CD4-positive, alpha-beta memory T cell (primary cell): Measurements from ENCODE around the gene IL27RA. TPM values are rescaled to one million over a fixed set of nuclear protein-coding genes. Genes with fewer than 3 reads are reported as not detected.
"Not testable (repeated sequence)": the region's sequence is repeated elsewhere in the genome, so short reads cannot be mapped to it uniquely, and the experiment has no call there.

ENCODE experiments used
- CTCF ChIA-PET: fragments of 350-600 bp; sonication (Branson Sonifier 250); formaldehyde crosslinking; loops from one replicate; lab custom pipeline; 2021; ENCODE audit warnings: inconsistent platforms; ENCODE audit not compliant: partially characterized antibody; lab: Charles Lee
- POLR2A ChIA-PET: fragments of 350-600 bp; sonication (Branson Sonifier 250); formaldehyde crosslinking; loops from one replicate; lab custom pipeline; 2021; ENCODE audit not compliant: partially characterized antibody; lab: Charles Lee
- DNase-seq, 5 donors: peaks; one replicate each; pipeline versions ENCODE4 v3.0.0 to v3.0.0-alpha.2; 2020 to 2022; ENCODE audit warnings: mixed read lengths in 1 of 5
- H3K27ac ChIP-seq: one replicate; pipeline ENCODE4 v1.7.0; 2013; ENCODE audit warnings: low read depth, low read length
- H3K27me3 ChIP-seq: 2 replicates; pipeline ENCODE4 v1.7.0; 2013; ENCODE audit warnings: mild to moderate bottlenecking, low read length, moderate library complexity; ENCODE audit not compliant: insufficient read depth
- H3K36me3 ChIP-seq: 2 replicates; pipeline ENCODE4 v1.7.0; 2013; ENCODE audit warnings: mild to moderate bottlenecking, low read length, moderate library complexity; ENCODE audit not compliant: insufficient read depth
- H3K4me1 ChIP-seq: 2 replicates; pipeline ENCODE4 v1.7.0; 2013; ENCODE audit warnings: mild to moderate bottlenecking, low read length, moderate library complexity; ENCODE audit not compliant: insufficient read depth
- H3K4me3 ChIP-seq, 2 donors: one replicate each; pipeline ENCODE4 v1.7.0; 2013; ENCODE audit warnings: low read length in 2 of 2, mild to moderate bottlenecking in 1 of 2
- H3K9me3 ChIP-seq, 2 donors: one replicate each; pipeline ENCODE4 v1.7.0; 2013; ENCODE audit warnings: low read length in 2 of 2, control low read depth in 1 of 2; ENCODE audit not compliant: control insufficient read depth in 1 of 2
- H3K27ac Mint-ChIP-seq, 7 donors: one replicate each; pipeline ENCODE4 v1.8.0; 2020 to 2021; ENCODE audit warnings: mixed read lengths in 7 of 7, mild to moderate bottlenecking in 6 of 7, inconsistent platforms in 3 of 7, moderate library complexity in 3 of 7
- H3K27me3 Mint-ChIP-seq, 2 donors: one replicate each; pipeline ENCODE4 v1.8.0; 2020 to 2021; ENCODE audit warnings: mixed read lengths in 2 of 2
- H3K36me3 Mint-ChIP-seq, 2 donors: one replicate each; pipeline ENCODE4 v1.8.0; 2020 to 2021; ENCODE audit warnings: mixed read lengths in 2 of 2, inconsistent platforms in 1 of 2, mild to moderate bottlenecking in 1 of 2
- H3K4me1 Mint-ChIP-seq, 4 donors: one replicate each; pipeline ENCODE4 v1.8.0; 2020 to 2021; ENCODE audit warnings: mixed read lengths in 4 of 4, mild to moderate bottlenecking in 1 of 4
- H3K4me3 Mint-ChIP-seq, 8 donors: one replicate each; pipeline ENCODE4 v1.8.0; 2020 to 2021; ENCODE audit warnings: mixed read lengths in 8 of 8, mild to moderate bottlenecking in 7 of 8, moderate library complexity in 6 of 8, inconsistent platforms in 3 of 8
- H3K9me3 Mint-ChIP-seq, 8 donors: one replicate each; pipeline ENCODE4 v1.8.0; 2020 to 2021; ENCODE audit warnings: mixed read lengths in 8 of 8, mild to moderate bottlenecking in 5 of 8, inconsistent platforms in 3 of 8, moderate library complexity in 1 of 8
- intact Hi-C: fragments of 100-400 bp; cut with micrococcal nuclease; formaldehyde crosslinking; loops from one replicate; pipeline ENCODE4 v1.15.1; 2023
- polyA plus RNA-seq, 2 donors: library from polyadenylated mRNA; unstranded; fragments of 300-500 nt; fragmentation: Illumina TruSeq; gene quantifications; one replicate each; pipeline ENCODE4 v1.2.3, GENCODE V29; 2021
- total RNA-seq, 2 experiments: library from RNA; stranded (reverse); gene quantifications; one replicate each; pipeline ENCODE4 v1.2.3, GENCODE V29; 2021

IL27RA gene
- total and polyA plus RNA-seq, 4 experiments from 2014 or later, result 74.3 to 104 (median 88.4) TPM

DNA sequence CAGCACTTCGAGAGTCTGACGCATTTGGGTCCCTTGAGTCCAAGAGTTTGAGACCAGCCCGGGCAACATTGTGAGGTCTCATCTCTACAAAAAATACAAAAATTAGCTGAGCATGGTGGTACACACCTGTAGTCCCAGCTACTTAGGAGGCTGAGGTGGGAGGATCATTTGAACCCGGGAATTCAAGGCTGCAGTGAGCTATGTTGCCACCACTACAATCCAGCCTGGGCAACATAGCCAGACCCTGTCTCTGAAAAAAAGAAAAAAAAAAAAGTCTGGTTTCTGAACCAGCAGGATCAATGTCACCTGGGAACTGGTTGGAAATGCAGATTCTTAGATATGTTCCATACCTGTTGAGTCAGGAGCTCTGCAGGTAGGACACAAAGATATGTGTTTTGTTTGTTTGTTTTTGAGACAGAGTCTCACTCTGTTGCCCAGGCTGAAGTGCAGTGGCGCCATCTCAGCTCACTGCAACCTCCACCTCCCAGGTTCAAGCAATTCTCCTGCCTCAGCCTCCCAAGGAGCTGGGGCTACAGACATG, 4.8 kb upstream of the IL27RA start:
- POLR2A ChIA-PET, result interaction anchor here (1.3 to 8.0 kb wide), 3 partner anchors 22 to 74 kb away, joined by 3 to 225 read pairs (median 11); partner anchors contain the start of genes DCAF15 and RFX1
- peaks cover 23% of the 10 kb centered on the region for H3K4me1 ChIP-seq
- H3K27ac ChIP-seq, H3K36me3 Mint-ChIP-seq, H3K4me3 Mint-ChIP-seq, H3K4me3 ChIP-seq, H3K9me3 ChIP-seq, H3K36me3 ChIP-seq, H3K27me3 Mint-ChIP-seq, H3K9me3 Mint-ChIP-seq, intact Hi-C loops, DNase-seq, H3K27ac Mint-ChIP-seq, H3K27me3 ChIP-seq: not testable (repeated sequence)
- CTCF ChIA-PET, result interaction anchor here (1.2 to 1.6 kb wide), 3 partner anchors 16 to 66 kb away, joined by 3 to 6 read pairs (median 5); no protein-coding TSS in a partner anchor
- H3K4me1 Mint-ChIP-seq, result peaks cover 14 to 40% (median 26%) of the 10 kb centered on the region in 4 donors

DNA sequence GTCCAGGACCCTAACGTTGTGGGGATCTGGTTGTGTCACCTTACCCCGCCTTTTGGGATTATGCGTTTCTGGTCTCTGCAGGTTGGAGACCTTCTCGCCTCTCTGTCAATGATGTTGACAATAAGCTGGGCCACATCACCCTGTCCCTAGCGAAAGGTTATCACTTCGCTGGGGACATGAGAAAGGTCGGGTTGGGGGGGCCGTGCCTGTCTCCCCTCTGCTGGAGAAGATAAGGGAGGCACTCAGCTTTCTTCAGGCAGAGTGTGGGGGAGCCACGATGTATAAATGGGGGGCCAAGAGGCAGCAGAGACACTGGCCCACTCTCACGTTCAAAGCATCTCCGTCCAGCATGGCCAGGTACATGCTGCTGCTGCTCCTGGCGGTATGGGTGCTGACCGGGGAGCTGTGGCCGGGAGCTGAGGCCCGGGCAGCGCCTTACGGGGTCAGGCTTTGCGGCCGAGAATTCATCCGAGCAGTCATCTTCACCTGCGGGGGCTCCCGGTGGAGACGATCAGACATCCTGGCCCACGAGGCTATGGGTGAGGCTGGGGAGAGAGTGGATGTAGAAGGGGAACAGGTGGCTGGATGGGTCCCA, 3.6 kb upstream of the IL27RA start, which contains the start of gene RLN3:
TSS of gene RLN3 (plus strand) at position 293 of the 595 bp plus-strand sequence. CDS start at position 350, 57 bp downstream.
- CTCF ChIA-PET, result interaction anchor here (1.5 to 1.6 kb wide), 2 partner anchors 15 to 29 kb away, joined by 3 to 6 read pairs; no protein-coding TSS in a partner anchor
- POLR2A ChIA-PET, result interaction anchor here (3.2 to 8.0 kb wide), 2 partner anchors 23 to 76 kb away, joined by 11 to 225 read pairs; partner anchors contain the start of genes DCAF15 and RFX1
- Mint-ChIP-seq H3K27ac (peak within 1 kb of the TSS; percentile 42 to 97 (median 75)), H3K9me3 (peaks cover 0 to 3% (median 0%) of the 10 kb centered on the region in 8 donors), H3K4me1 (peaks cover 15 to 52% (median 29%) of the 10 kb centered on the region in 4 donors), H3K4me3 (peak within 1 kb of the TSS in 6 of 8 donors; percentile 5 to 48 (median 33)), H3K27me3 (no peaks in the 10 kb centered on the region), H3K36me3 (peaks cover 0 to 6% of the 10 kb centered on the region in 2 donors)
- Histone ChIP-seq H3K4me3 (no peak within 1 kb of the TSS), H3K4me1 (peaks cover 26% of the 10 kb centered on the region), H3K27ac (no peak within 1 kb of the TSS), H3K36me3 (no peaks in the 10 kb centered on the region), H3K27me3 (no peaks in the 10 kb centered on the region), H3K9me3 (no peaks in the 10 kb centered on the region)
- intact Hi-C loops, result no loop called here
- no peak for DNase-seq

DNA sequence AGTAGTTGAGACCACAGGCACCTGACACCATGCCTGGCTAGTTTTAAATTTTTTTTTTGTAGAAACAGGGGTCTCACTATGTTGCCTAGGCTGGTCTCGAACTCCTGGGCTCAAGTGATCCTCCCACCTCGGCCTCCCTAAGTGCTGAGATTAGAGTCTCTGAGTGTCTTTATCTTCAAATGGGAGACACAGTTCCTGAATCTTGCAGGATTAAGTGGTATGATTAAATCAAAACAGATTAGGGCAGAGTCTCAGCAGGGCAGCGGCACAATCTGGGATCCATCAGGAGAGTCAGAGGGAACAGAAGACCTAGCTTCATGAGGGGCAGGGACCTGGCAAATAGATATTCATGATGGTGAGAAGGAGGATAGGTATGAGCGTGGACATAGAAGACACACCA, 2.7 kb upstream of the IL27RA start:
- peaks cover under 1 to 8% of the 10 kb centered on the region in 2 donors for H3K36me3 Mint-ChIP-seq
- POLR2A ChIA-PET, result interaction anchor here (1.0 to 8.0 kb wide), 4 partner anchors 10 to 77 kb away, joined by 3 to 225 read pairs (median 64); partner anchors contain the start of genes DCAF15 and RFX1
- H3K4me3 ChIP-seq, result no peak overlapping the region
- peak overlapping the region; percentile 37 to 97 (median 73) for H3K27ac Mint-ChIP-seq
- DNase-seq, result no peak
- no peaks in the 10 kb centered on the region for H3K27me3 Mint-ChIP-seq
- no peaks in the 10 kb centered on the region for H3K36me3 ChIP-seq
- intact Hi-C loops, result no loop called here
- H3K4me3 Mint-ChIP-seq, result peak overlapping the region in 5 of 8 donors; percentile 5 to 48 (median 21)
- H3K4me1 ChIP-seq, result peaks cover 32% of the 10 kb centered on the region
- H3K27me3 ChIP-seq, result no peaks in the 10 kb centered on the region
- H3K4me1 Mint-ChIP-seq, result peaks cover 16 to 49% (median 27%) of the 10 kb centered on the region in 4 donors
- H3K9me3 Mint-ChIP-seq, result peaks cover 0 to 3% (median 0%) of the 10 kb centered on the region in 8 donors
- H3K9me3 ChIP-seq, result no peaks in the 10 kb centered on the region
- H3K27ac ChIP-seq, result no peak overlapping the region
- CTCF ChIA-PET, result no interaction called here

DNA sequence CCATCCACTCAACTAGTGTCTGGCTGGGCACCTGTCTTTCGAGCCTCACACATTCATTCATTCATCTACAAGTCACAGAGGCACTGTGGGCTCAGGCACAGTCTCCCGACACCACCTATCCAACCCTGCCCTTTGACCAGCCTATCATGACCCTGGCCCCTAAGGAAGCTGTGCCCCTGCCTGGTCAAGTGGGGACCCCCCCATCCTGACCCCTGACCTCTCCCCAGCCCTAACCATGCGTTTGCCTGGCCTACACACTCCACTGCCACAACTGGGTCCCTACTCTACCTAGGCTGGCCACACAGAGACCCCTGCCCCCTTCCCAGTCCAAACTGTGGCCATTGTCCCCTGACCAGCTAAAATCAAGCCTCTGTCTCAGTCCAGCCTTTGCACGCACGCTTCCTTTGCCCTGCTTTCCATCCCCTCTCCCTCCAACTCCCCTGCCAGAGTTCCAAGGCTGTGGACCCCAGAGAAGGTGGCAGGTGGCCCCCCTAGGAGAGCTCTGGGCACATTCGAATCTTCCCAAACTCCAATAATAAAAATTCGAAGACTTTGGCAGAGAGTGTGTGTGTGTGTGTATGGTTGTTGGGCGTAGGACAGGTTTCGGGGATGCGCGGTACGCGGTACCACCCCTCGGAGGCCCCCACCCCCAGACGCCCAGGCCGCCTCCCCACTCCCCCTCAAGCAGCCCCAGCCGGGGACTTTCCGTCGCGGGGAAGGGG, 404 bp upstream of the IL27RA start:
- Mint-ChIP-seq H3K27ac (peak overlapping the region; percentile 93 to 99 (median 98)), H3K4me1 (peaks cover 21 to 52% (median 35%) of the 10 kb centered on the region in 4 donors), H3K9me3 (peaks cover 0 to 2% (median 0%) of the 10 kb centered on the region in 8 donors), H3K4me3 (peak overlapping the region; percentile 89 to 97 (median 94)), H3K27me3 (no peaks in the 10 kb centered on the region), H3K36me3 (peaks cover 5 to 15% of the 10 kb centered on the region in 2 donors)
- Histone ChIP-seq H3K4me1 (peaks cover 35% of the 10 kb centered on the region), H3K27me3 (no peaks in the 10 kb centered on the region), H3K36me3 (no peaks in the 10 kb centered on the region), H3K9me3 (no peaks in the 10 kb centered on the region), H3K4me3 (peak overlapping the region; percentile 70 to 97), H3K27ac (peak overlapping the region; percentile 96)
- intact Hi-C loops, result no loop called here
- ChIA-PET CTCF (interaction anchor here (0.6 to 3.6 kb wide), 20 partner anchors 9 to 151 kb away, joined by 3 to 15 read pairs (median 4); partner anchors contain the start of genes DCAF15 and MISP3), POLR2A (interaction anchor here (0.8 to 8.0 kb wide), 56 partner anchors 9 to 867 kb away, joined by 3 to 225 read pairs (median 5); partner anchors contain the start of genes ASF1B, BRME1, C19orf53 and CC2D1A)
- peak in 4 of 5 donors; percentile 82 to 88 (median 85) for DNase-seq

DNA sequence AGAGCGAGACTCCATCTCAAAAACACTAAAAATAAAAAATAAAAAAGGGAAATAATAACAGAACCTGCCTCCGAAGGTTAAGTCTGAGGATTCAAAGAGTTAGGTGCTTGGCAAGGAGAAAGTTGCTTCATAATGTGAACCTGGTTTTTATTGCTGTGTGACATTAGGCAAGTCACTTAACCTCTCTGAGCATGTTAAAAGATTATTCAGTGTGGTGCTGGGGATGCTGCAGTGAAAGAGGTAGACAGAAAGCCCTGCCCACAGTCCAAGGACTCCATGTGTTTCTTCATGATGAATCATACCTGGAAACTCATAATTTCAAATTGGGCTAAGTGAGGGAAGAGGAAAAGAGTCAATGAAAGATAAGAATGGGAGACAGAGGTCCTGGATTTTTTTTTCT, 2.4 kb downstream of the IL27RA start:
- Mint-ChIP-seq H3K27ac (peak overlapping the region; percentile 38 to 89 (median 77)), H3K9me3 (peaks cover 0 to 1% (median 0%) of the 10 kb centered on the region in 8 donors), H3K36me3 (peaks cover 9 to 38% of the 10 kb centered on the region in 2 donors), H3K27me3 (no peaks in the 10 kb centered on the region), H3K4me3 (peak overlapping the region; percentile 46 to 74 (median 63)), H3K4me1 (peaks cover 24 to 53% (median 38%) of the 10 kb centered on the region in 4 donors)
- ChIA-PET POLR2A (interaction anchor here (0.8 to 8.0 kb wide), 3 partner anchors 23 to 49 kb away, joined by 3 to 225 read pairs (median 117); partner anchors contain the start of gene RFX1), CTCF (interaction anchor here (1.4 to 1.8 kb wide), 3 partner anchors 9 to 153 kb away, joined by 4 to 5 read pairs (median 4); no protein-coding TSS in a partner anchor)
- no peaks in the 10 kb centered on the region for H3K27me3 ChIP-seq
- H3K36me3 ChIP-seq, result peaks cover 4% of the 10 kb centered on the region
- H3K4me1 ChIP-seq, result peaks cover 30% of the 10 kb centered on the region
- H3K9me3 ChIP-seq, result no peaks in the 10 kb centered on the region
- DNase-seq, result no peak
- no peak overlapping the region for H3K4me3 ChIP-seq
- intact Hi-C loops, result loop anchor here (2.0 kb wide), 2 partner anchors 39 to 131 kb away; partner anchors contain the start of gene MISP3
- no peak overlapping the region for H3K27ac ChIP-seq

DNA sequence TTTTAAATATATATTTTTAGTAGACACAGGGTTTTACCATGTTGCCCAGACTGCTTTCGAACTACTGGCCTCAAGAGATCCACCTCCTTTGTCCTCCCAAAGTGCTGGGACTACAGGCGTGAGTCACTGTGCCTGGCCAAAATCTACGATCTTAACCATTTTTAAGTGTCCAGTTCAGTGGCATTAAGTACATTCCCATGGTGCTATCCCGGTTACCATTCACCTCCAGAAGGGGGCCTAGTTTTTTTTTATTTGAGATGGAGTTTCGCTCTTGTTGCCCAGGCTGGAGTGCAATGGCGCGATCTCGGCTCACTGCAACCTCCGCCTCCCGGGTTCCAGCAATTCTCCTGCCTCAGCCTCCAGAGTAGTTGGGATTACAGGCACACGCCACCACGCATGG, 3.6 kb downstream of the IL27RA start:
- CTCF ChIA-PET, result interaction anchor here (0.6 to 2.8 kb wide), 5 partner anchors 12 to 155 kb away, joined by 3 to 17 read pairs (median 4); no protein-coding TSS in a partner anchor
- H3K27ac ChIP-seq, H3K9me3 Mint-ChIP-seq, H3K27me3 Mint-ChIP-seq, H3K9me3 ChIP-seq, intact Hi-C loops, DNase-seq, H3K27me3 ChIP-seq, H3K4me3 ChIP-seq: not testable (repeated sequence)
- H3K4me1 ChIP-seq, result peaks cover 29% of the 10 kb centered on the region
- Mint-ChIP-seq H3K36me3 (peaks cover 12 to 49% of the 10 kb centered on the region in 2 donors), H3K27ac (peak overlapping the region in 2 of 7 donors; percentile 19 to 51), H3K4me1 (peaks cover 22 to 49% (median 35%) of the 10 kb centered on the region in 4 donors), H3K4me3 (peak overlapping the region in 4 of 8 donors; percentile 8 to 35 (median 20))
- peaks cover 16% of the 10 kb centered on the region for H3K36me3 ChIP-seq
- POLR2A ChIA-PET, result interaction anchor here (0.7 to 6.4 kb wide), 2 partner anchors 50 to 94 kb away, joined by 3 to 117 read pairs; no protein-coding TSS in a partner anchor
